Stomach (tissue), 4 donors: ENCODE measurements around the gene NETO2.
"Not testable (repeated sequence)": the region's sequence is repeated elsewhere in the genome, so short reads cannot be mapped to it uniquely, and the experiment has no call there.

Source experiments
- EP300 ChIP-seq: sonication (generic); formaldehyde crosslinking; IDR thresholded peaks from one replicate; pipeline ENCODE4 v1.6.1; 2017; ENCODE audit warnings: antibody characterized with exemption
- POLR2A ChIP-seq, 4 donors: fragments of 450-650 bp; IDR thresholded peaks; one replicate each; pipeline ENCODE4 v1.6.1; 2016; ENCODE audit warnings: antibody characterized with exemption in 4 of 4, control low read depth in 2 of 4, mild to moderate bottlenecking in 1 of 4, moderate library complexity in 1 of 4
- POLR2AphosphoS5 ChIP-seq, 3 donors: sonication (generic); formaldehyde crosslinking; IDR thresholded peaks; one replicate each; pipeline ENCODE4 v1.6.1; 2016; ENCODE audit warnings: antibody characterized with exemption in 3 of 3
- TF ChIP-seq, protein P1 (sequence below), 7 experiments: fragments of 450-650 bp in 4 of 7; fragments of 200-600 bp in 3 of 7; sonication (generic) in 3 of 7; IDR thresholded peaks; one replicate each; pipeline ENCODE4 v1.5.1; 2016 to 2019; ENCODE audit warnings: antibody characterized with exemption in 7 of 7, control low read depth in 2 of 7, mild to moderate bottlenecking in 1 of 7

DNA sequence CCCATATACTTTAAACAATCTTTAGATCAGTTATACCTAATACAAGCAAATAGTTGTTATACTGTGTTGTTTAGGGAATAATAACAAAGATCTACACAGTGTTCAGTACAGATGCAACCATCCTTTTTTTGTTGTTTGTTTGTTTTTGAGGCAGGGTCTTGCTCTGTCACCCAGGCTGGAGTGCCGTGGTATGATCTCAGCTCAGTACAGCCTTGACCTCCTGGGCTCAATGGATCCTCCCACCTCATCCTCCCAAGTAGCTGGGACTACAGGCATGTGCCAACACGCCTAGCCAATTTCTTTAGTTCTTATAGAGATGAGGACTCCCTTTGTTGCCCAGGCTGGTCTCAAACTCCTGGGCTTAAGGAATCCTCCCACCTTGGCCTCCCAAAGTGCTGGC is 84.6 kb downstream of the NETO2 start:
- TF ChIP-seq, protein P1, sequence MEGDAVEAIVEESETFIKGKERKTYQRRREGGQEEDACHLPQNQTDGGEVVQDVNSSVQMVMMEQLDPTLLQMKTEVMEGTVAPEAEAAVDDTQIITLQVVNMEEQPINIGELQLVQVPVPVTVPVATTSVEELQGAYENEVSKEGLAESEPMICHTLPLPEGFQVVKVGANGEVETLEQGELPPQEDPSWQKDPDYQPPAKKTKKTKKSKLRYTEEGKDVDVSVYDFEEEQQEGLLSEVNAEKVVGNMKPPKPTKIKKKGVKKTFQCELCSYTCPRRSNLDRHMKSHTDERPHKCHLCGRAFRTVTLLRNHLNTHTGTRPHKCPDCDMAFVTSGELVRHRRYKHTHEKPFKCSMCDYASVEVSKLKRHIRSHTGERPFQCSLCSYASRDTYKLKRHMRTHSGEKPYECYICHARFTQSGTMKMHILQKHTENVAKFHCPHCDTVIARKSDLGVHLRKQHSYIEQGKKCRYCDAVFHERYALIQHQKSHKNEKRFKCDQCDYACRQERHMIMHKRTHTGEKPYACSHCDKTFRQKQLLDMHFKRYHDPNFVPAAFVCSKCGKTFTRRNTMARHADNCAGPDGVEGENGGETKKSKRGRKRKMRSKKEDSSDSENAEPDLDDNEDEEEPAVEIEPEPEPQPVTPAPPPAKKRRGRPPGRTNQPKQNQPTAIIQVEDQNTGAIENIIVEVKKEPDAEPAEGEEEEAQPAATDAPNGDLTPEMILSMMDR (IDR thresholded peaks at IDR 0.05), result not testable (repeated sequence)
- TF ChIP-seq EP300; POLR2A (IDR thresholded peaks at IDR 0.05); POLR2AphosphoS5 (IDR thresholded peaks at IDR 0.05): not testable (repeated sequence)
